ENCODE data around the gene SLC9A1.

The SLC9A1 gene

DNA sequence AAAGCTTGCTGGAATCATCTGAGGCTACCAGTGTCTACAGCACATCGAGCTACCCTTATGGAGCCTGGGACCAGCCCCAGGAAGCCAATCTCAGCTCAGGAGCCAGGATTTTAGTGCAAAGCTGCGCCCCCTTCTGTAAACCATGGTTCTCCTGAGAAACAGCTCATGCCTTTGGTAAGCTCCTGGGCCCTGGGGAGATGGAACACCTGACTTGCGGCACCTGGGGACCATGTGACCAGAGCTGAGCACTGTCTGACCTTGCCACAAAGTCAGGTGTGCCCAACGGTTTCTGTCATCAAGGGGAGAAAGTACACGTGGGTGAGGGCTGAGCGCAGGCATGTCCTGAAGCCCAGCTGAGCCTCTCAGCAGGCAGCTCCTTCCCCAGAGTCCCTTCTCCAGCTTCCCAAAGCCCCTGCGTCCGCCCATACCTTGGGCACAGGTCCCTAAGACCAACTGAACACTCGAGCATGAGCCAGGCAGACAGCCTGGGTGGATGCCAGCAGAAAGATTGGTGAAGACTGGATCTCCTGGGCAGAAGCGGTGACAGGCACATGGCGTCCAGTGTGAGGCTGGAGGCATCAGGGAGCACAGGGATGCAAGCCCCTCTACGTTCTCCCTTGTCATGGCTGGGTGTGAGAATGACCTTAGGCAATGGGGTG, 84.4 kb downstream of the SLC9A1 start:
- H3K4me3 ChIP-seq (ENCODE audit: low read depth in 1 of 2, low read length in 2 of 2), result no peak overlapping the region

DNA sequence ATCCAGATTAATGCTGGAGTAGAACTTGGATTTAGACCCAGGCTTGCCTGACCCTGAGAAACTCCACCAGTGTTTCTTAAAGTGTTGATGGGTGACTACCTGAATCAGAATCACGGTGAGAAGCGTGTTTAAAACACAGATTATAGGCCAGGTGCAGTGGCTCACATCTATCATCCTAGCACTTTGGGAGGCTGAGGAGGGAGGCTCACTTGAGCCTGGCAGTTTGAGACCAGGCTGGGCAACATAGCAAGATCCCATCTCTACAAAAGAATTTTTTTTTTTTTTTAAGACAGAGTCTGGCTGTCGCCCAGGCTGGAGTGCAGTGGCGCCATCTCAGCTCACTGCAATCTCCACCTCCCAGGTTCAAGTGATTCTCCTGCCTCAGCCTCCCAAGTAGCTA, 86.0 kb downstream of the SLC9A1 start:
- no peaks in the 10 kb centered on the region for H3K79me2 ChIP-seq (ENCODE audit: insufficient read depth, low read length)
- no peak for ATAC-seq (ENCODE audit: insufficient read depth, low read depth)
- H3K4me2 ChIP-seq (ENCODE audit: insufficient read depth, low read length), result no peak overlapping the region
- H3K36me3 ChIP-seq (ENCODE audit: insufficient read depth, low read length), result no peaks in the 10 kb centered on the region
- H3K4me3 ChIP-seq (ENCODE audit: low read depth in 1 of 2, low read length in 2 of 2), result no peak overlapping the region
- H3K27me3 ChIP-seq (ENCODE audit: insufficient read depth, low read length, poor library complexity), result no peaks in the 10 kb centered on the region
- H3K27ac ChIP-seq (ENCODE audit: low read length), result no peak overlapping the region
- DNase-seq, result no peak
- TF ChIP-seq, protein P1, sequence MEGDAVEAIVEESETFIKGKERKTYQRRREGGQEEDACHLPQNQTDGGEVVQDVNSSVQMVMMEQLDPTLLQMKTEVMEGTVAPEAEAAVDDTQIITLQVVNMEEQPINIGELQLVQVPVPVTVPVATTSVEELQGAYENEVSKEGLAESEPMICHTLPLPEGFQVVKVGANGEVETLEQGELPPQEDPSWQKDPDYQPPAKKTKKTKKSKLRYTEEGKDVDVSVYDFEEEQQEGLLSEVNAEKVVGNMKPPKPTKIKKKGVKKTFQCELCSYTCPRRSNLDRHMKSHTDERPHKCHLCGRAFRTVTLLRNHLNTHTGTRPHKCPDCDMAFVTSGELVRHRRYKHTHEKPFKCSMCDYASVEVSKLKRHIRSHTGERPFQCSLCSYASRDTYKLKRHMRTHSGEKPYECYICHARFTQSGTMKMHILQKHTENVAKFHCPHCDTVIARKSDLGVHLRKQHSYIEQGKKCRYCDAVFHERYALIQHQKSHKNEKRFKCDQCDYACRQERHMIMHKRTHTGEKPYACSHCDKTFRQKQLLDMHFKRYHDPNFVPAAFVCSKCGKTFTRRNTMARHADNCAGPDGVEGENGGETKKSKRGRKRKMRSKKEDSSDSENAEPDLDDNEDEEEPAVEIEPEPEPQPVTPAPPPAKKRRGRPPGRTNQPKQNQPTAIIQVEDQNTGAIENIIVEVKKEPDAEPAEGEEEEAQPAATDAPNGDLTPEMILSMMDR (IDR thresholded peaks at IDR 0.05; ENCODE audit: borderline replicate concordance, extremely low read depth, low read length, poor library complexity, severe bottlenecking), result no peak
- no peak for TF ChIP-seq EZH2 (IDR thresholded peaks at IDR 0.05; ENCODE audit: borderline replicate concordance, low read depth, low read length, severe bottlenecking)
- no peaks in the 10 kb centered on the region for H3K9me3 ChIP-seq (ENCODE audit: insufficient read depth, low read length, severe bottlenecking)
- no peaks in the 10 kb centered on the region for H3K4me1 ChIP-seq (ENCODE audit: insufficient read depth, low read length)
- H3K9ac ChIP-seq (ENCODE audit: low read depth, low read length), result no peak overlapping the region
- H2AFZ ChIP-seq (ENCODE audit: low read depth, low read length), result no peak overlapping the region
- H4K20me1 ChIP-seq (ENCODE audit: insufficient read depth, low read length), result no peaks in the 10 kb centered on the region

More for the DNA sequence above, 84.4 kb downstream of the SLC9A1 start:
- Histone ChIP-seq H3K9me3 (ENCODE audit: insufficient read depth, low read length, severe bottlenecking) (no peaks in the 10 kb centered on the region), H3K36me3 (ENCODE audit: insufficient read depth, low read length) (no peaks in the 10 kb centered on the region), H4K20me1 (ENCODE audit: insufficient read depth, low read length) (no peaks in the 10 kb centered on the region), H3K27ac (ENCODE audit: low read length) (no peak overlapping the region), H3K4me1 (ENCODE audit: insufficient read depth, low read length) (no peaks in the 10 kb centered on the region), H2AFZ (ENCODE audit: low read depth, low read length) (no peak overlapping the region), H3K4me2 (ENCODE audit: insufficient read depth, low read length) (no peak overlapping the region), H3K79me2 (ENCODE audit: insufficient read depth, low read length) (no peaks in the 10 kb centered on the region), H3K9ac (ENCODE audit: low read depth, low read length) (no peak overlapping the region), H3K27me3 (ENCODE audit: insufficient read depth, low read length, poor library complexity) (no peaks in the 10 kb centered on the region)
- DNase-seq (no peak), ATAC-seq (ENCODE audit: insufficient read depth, low read depth) (no peak)
- TF ChIP-seq, protein P1 (IDR thresholded peaks at IDR 0.05; ENCODE audit: borderline replicate concordance, extremely low read depth, low read length, poor library complexity, severe bottlenecking), result peak; percentile 10
- TF ChIP-seq EZH2 (IDR thresholded peaks at IDR 0.05; ENCODE audit: borderline replicate concordance, low read depth, low read length, severe bottlenecking), result no peak

GRCh38 chr1:27065999-27066630, 88.8 kb downstream of the SLC9A1 start:
- Histone ChIP-seq H3K4me1 (ENCODE audit: insufficient read depth, low read length) (no peaks in the 10 kb centered on the region), H3K9me3 (ENCODE audit: insufficient read depth, low read length, severe bottlenecking) (no peaks in the 10 kb centered on the region), H3K27ac (ENCODE audit: low read length) (no peak overlapping the region), H2AFZ (ENCODE audit: low read depth, low read length) (no peak overlapping the region), H3K9ac (ENCODE audit: low read depth, low read length) (no peak overlapping the region), H3K79me2 (ENCODE audit: insufficient read depth, low read length) (no peaks in the 10 kb centered on the region), H3K27me3 (ENCODE audit: insufficient read depth, low read length, poor library complexity) (no peaks in the 10 kb centered on the region), H3K4me3 (ENCODE audit: low read depth in 1 of 2, low read length in 2 of 2) (no peak overlapping the region), H3K4me2 (ENCODE audit: insufficient read depth, low read length) (no peak overlapping the region), H4K20me1 (ENCODE audit: insufficient read depth, low read length) (no peaks in the 10 kb centered on the region), H3K36me3 (ENCODE audit: insufficient read depth, low read length) (no peaks in the 10 kb centered on the region)
- DNase-seq, result no peak
- no peak for TF ChIP-seq EZH2 (IDR thresholded peaks at IDR 0.05; ENCODE audit: borderline replicate concordance, low read depth, low read length, severe bottlenecking)
- TF ChIP-seq, protein P1 (IDR thresholded peaks at IDR 0.05; ENCODE audit: borderline replicate concordance, extremely low read depth, low read length, poor library complexity, severe bottlenecking), result no peak
- no peak for ATAC-seq (ENCODE audit: insufficient read depth, low read depth)

Measured in DND-41 (cell line).